Upper lobe of right lung (tissue), 1 donor: ENCODE results near the gene STYXL1. TPM values are rescaled to one million over a fixed set of nuclear protein-coding genes. Genes with fewer than 3 reads are reported as not detected.

Source experiments
- ATAC-seq: fragments of 200-7000 bp; cut with Tn5 transposase; one replicate; pipeline ENCODE4 v1.9.1; 2020; ENCODE audit warnings: mild to moderate bottlenecking, moderate library complexity
- DNase-seq: peaks from one replicate; pipeline ENCODE4 v3.0.0-alpha.2; 2020
- H3K27ac ChIP-seq: fragments of 200-600 bp; one replicate; pipeline ENCODE4 v1.8.0; 2022
- H3K27me3 ChIP-seq: fragments of 200-600 bp; one replicate; pipeline ENCODE4 v1.8.0; 2022; ENCODE audit warnings: mild to moderate bottlenecking
- H3K36me3 ChIP-seq: fragments of 200-600 bp; one replicate; pipeline ENCODE4 v1.8.0; 2022
- H3K4me1 ChIP-seq: fragments of 200-600 bp; one replicate; pipeline ENCODE4 v1.8.0; 2022
- H3K4me3 ChIP-seq: fragments of 200-600 bp; one replicate; pipeline ENCODE4 v1.8.0; 2022; ENCODE audit warnings: mild to moderate bottlenecking
- H3K9me3 ChIP-seq: fragments of 200-600 bp; one replicate; pipeline ENCODE4 v1.8.0; 2022
- intact Hi-C: fragments of 100-400 bp; cut with DNase I; formaldehyde crosslinking; loops from one replicate; pipeline ENCODE4 v1.11.0; 2022
- total RNA-seq: library from RNA; stranded (reverse); fragmentation: NEBNext Ultra II Directional; extraction: Animal tissue kit (Norgen Biotek cat#: 25700); gene quantifications from one replicate; pipeline ENCODE4 v1.2.1, GENCODE V29; 2021
- TF ChIP-seq, protein P1 (sequence below): fragments of 200-600 bp; IDR thresholded peaks from one replicate; pipeline ENCODE4 v1.8.0; 2022; ENCODE audit warnings: antibody characterized with exemption
- donor health status: DM: no; HTN: yes; CAD: no; lungs with severe emphysema.

Gene STYXL1
- total RNA-seq, 1 donor from 2014 or later, result 20.9 TPM

GRCh38 chr7:76002139-76002538 lies 45.7 kb downstream of the STYXL1 start:
- no peak overlapping the region for H3K4me3 ChIP-seq
- H3K36me3 ChIP-seq, result peaks cover 18% of the 10 kb centered on the region
- H3K9me3 ChIP-seq, result no peaks in the 10 kb centered on the region
- no peak for ATAC-seq
- TF ChIP-seq, protein P1, sequence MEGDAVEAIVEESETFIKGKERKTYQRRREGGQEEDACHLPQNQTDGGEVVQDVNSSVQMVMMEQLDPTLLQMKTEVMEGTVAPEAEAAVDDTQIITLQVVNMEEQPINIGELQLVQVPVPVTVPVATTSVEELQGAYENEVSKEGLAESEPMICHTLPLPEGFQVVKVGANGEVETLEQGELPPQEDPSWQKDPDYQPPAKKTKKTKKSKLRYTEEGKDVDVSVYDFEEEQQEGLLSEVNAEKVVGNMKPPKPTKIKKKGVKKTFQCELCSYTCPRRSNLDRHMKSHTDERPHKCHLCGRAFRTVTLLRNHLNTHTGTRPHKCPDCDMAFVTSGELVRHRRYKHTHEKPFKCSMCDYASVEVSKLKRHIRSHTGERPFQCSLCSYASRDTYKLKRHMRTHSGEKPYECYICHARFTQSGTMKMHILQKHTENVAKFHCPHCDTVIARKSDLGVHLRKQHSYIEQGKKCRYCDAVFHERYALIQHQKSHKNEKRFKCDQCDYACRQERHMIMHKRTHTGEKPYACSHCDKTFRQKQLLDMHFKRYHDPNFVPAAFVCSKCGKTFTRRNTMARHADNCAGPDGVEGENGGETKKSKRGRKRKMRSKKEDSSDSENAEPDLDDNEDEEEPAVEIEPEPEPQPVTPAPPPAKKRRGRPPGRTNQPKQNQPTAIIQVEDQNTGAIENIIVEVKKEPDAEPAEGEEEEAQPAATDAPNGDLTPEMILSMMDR, result no peak
- no peak for DNase-seq
- no peak overlapping the region for H3K27ac ChIP-seq
- no peaks in the 10 kb centered on the region for H3K4me1 ChIP-seq
- H3K27me3 ChIP-seq, result no peaks in the 10 kb centered on the region
- intact Hi-C loops, result no loop called here

DNA sequence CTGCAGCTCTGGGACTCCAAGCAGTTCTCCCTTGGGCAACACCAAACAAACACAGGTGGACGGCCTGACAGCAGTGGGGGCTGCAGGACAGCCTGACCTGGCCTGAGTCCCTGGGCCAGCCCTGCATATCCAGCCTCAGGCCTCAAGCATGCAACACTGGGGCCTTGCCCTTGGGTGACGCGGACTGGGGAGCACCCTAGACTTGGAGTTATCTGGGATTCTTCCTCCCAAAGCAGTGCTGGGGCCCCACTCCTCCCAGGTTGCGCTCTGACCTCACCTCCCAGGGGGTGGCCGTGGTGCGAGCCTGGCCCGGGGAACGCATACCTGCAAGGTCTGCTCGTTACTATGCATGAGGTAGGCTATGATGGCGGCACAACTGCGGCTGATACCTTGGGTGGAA lies 47.2 kb downstream of the STYXL1 start:
- TF ChIP-seq, protein P1, result no peak
- H3K9me3 ChIP-seq, result no peaks in the 10 kb centered on the region
- ATAC-seq (no peak), DNase-seq (no peak)
- H3K27me3 ChIP-seq, result no peaks in the 10 kb centered on the region
- no peaks in the 10 kb centered on the region for H3K4me1 ChIP-seq
- peaks cover 18% of the 10 kb centered on the region for H3K36me3 ChIP-seq
- no peak overlapping the region for H3K27ac ChIP-seq
- no peak overlapping the region for H3K4me3 ChIP-seq
- intact Hi-C loops, result no loop called here

GRCh38 chr7:75998038-75998437 lies 49.8 kb downstream of the STYXL1 start:
- H3K4me3 ChIP-seq, result no peak overlapping the region
- no peaks in the 10 kb centered on the region for H3K27me3 ChIP-seq
- TF ChIP-seq, protein P1, result no peak
- H3K27ac ChIP-seq, result no peak overlapping the region
- ATAC-seq, result no peak
- peaks cover under 1% of the 10 kb centered on the region for H3K36me3 ChIP-seq
- intact Hi-C loops, result no loop called here
- no peak for DNase-seq
- no peaks in the 10 kb centered on the region for H3K9me3 ChIP-seq
- H3K4me1 ChIP-seq, result peaks cover 12% of the 10 kb centered on the region

GRCh38 chr7:75996476-75996875 lies 51.3 kb downstream of the STYXL1 start:
- H3K27me3 ChIP-seq, result no peaks in the 10 kb centered on the region
- ATAC-seq (no peak), DNase-seq (no peak)
- intact Hi-C loops, result no loop called here
- TF ChIP-seq, protein P1, result no peak
- peaks cover 13% of the 10 kb centered on the region for H3K4me1 ChIP-seq
- no peaks in the 10 kb centered on the region for H3K36me3 ChIP-seq
- peak overlapping the region; percentile 30 for H3K27ac ChIP-seq
- H3K9me3 ChIP-seq, result no peaks in the 10 kb centered on the region
- no peak overlapping the region for H3K4me3 ChIP-seq

- no peaks in the 10 kb centered on the region for H3K36me3 ChIP-seq
- H3K27ac ChIP-seq, result no peak overlapping the region
- TF ChIP-seq, protein P1, result no peak
- no peaks in the 10 kb centered on the region for H3K27me3 ChIP-seq
- peaks cover 13% of the 10 kb centered on the region for H3K4me1 ChIP-seq
- no peak overlapping the region for H3K4me3 ChIP-seq
- no peak for DNase-seq
- no peak for ATAC-seq
- intact Hi-C loops, result no loop called here
- no peaks in the 10 kb centered on the region for H3K9me3 ChIP-seq
These were observed 51.8 kb downstream of the STYXL1 start for GRCh38 chr7:75995996-75996395.

GRCh38 chr7:75995052-75995471 lies 52.7 kb downstream of the STYXL1 start:
- ATAC-seq, result no peak
- TF ChIP-seq, protein P1, result no peak
- peaks cover 13% of the 10 kb centered on the region for H3K4me1 ChIP-seq
- H3K9me3 ChIP-seq, result no peaks in the 10 kb centered on the region
- H3K27me3 ChIP-seq, result no peaks in the 10 kb centered on the region
- no peaks in the 10 kb centered on the region for H3K36me3 ChIP-seq
- no peak for DNase-seq
- intact Hi-C loops, result no loop called here
- peak overlapping the region; percentile 99 for H3K4me3 ChIP-seq
- peak overlapping the region; percentile 92 for H3K27ac ChIP-seq
